ENCODE data around the gene PMEL.
"Not testable (repeated sequence)": the region's sequence is repeated elsewhere in the genome, so short reads cannot be mapped to it uniquely, and the experiment has no call there.

Gene PMEL

GRCh38 chr12:55965941-55966407, at the start of gene PMEL:
PMEL (minus strand) TSS chr12:55966042; CDS start chr12:55966011, 31 bp downstream.
- DNase-seq = no peak

GRCh38 chr12:56014205-56014604, 48.4 kb upstream of the PMEL start:
- DNase-seq = no peak

- no peak for DNase-seq
These were observed 47.6 kb upstream of the PMEL start for GRCh38 chr12:56013482-56013881.

GRCh38 chr12:56011509-56012090, 45.8 kb upstream of the PMEL start:
- DNase-seq = no peak

- DNase-seq = no peak
These were observed 44.3 kb upstream of the PMEL start for GRCh38 chr12:56010111-56010570.

- peak; percentile 78 for DNase-seq
These were observed 42.0 kb upstream of the PMEL start for GRCh38 chr12:56007564-56008559.

GRCh38 chr12:56004211-56004610, 38.4 kb upstream of the PMEL start:
- no peak for DNase-seq

- DNase-seq = not testable (repeated sequence)
These were observed 37.5 kb upstream of the PMEL start for GRCh38 chr12:56003376-56003775.

GRCh38 chr12:56001487-56002100, 35.8 kb upstream of the PMEL start:
- DNase-seq = no peak

GRCh38 chr12:55999999-56000540, 34.2 kb upstream of the PMEL start:
- not testable (repeated sequence) for DNase-seq

GRCh38 chr12:55999522-55999921, 33.7 kb upstream of the PMEL start:
- not testable (repeated sequence) for DNase-seq

- DNase-seq = peak; percentile 11
These were observed 31.7 kb upstream of the PMEL start for GRCh38 chr12:55997535-55997859.

- DNase-seq = peak; percentile 63
These were observed 31.1 kb upstream of the PMEL start, which contains the start of gene SUOX for GRCh38 chr12:55996715-55997534. SUOX (plus strand) TSS chr12:55997276; CDS start chr12:56002222, 4,946 bp downstream.

GRCh38 chr12:55996201-55996714, 30.4 kb upstream of the PMEL start:
- DNase-seq = peak; percentile 69

- no peak for DNase-seq
These were observed 29.5 kb upstream of the PMEL start for GRCh38 chr12:55995366-55995765.

- DNase-seq = no peak
These were observed 27.5 kb upstream of the PMEL start for GRCh38 chr12:55993230-55993853.

- no peak for DNase-seq
These were observed 25.3 kb upstream of the PMEL start for GRCh38 chr12:55991110-55991509.

- not testable (repeated sequence) for DNase-seq
These were observed 20.1 kb upstream of the PMEL start for GRCh38 chr12:55985976-55986375.

- no peak for DNase-seq
These were observed 19.5 kb upstream of the PMEL start for GRCh38 chr12:55985341-55985740.

GRCh38 chr12:55984861-55985260, 19.0 kb upstream of the PMEL start:
- no peak for DNase-seq

- no peak for DNase-seq
These were observed 17.5 kb upstream of the PMEL start for GRCh38 chr12:55983232-55983842.
